PC-9 (cell line): ENCODE measurements around the gene CDKN1B.

Experiments
- CTCF ChIP-seq: fragments of 200-600 bp; sonication (generic); conservative IDR thresholded peaks from 2 replicates; pipeline ENCODE4 v1.6.1; 2017; ENCODE audit warnings: mixed run types, antibody characterized with exemption, mild to moderate bottlenecking, moderate library complexity
- EZH2 ChIP-seq: fragments of 200-600 bp; sonication (generic); IDR thresholded peaks from 2 replicates; pipeline ENCODE4 v1.8.0; 2017; ENCODE audit warnings: antibody characterized with exemption, low read depth

DNA sequence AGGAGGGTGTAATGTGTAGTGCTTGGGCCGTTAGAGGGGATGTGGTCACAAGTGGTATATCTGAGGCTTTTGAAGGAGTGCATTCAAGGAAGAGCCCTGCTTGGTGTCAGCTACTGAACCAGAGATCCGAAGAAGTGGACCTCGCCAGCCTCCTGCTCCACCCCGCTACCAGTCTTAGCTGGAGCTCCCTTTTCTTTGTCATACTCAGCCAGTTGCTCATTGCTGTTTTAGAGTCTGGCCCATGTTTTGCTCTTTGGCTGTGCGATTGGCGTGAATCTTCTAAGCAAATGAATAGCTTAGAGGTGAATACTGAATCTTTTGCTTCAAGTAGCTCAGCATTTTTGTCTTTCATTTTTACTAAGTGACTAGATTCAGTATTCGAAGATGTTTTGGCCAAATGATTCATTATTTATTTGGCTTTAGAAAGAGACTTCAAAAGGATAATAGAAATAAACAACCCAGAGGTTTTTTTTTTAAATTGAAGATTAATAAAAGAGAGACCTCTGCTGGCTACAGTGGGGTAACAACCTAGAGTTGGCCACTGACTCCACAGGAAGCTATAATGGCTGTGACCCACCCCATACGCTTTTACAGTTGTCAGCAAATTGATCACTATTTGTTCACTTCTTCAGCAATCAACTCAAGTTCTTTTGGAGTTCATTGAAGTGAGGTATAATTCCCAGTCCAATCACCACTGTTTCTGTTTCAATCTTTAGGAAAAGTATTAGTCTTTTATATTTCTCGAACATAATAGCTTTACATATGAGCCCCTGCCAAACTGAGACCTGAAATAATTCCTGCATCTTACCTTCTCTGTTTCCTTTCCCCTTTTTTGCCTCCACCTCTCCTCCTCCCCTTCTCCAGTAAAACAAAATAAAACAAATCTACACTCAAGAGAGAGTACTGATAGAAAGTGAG is 19.9 kb downstream of the CDKN1B start:
- peak; percentile 70 for TF ChIP-seq CTCF
- TF ChIP-seq EZH2: no peak
